Activated naive CD4-positive, alpha-beta T cell treated with Interleukin-2 at 50 U/mL for 16 hours (primary cell): ENCODE results near the gene SERTAD3.
"Not testable (repeated sequence)": the region's sequence is repeated elsewhere in the genome, so short reads cannot be mapped to it uniquely, and the experiment has no call there.

Experiments used
- DNase-seq: peaks from one replicate; pipeline ENCODE4 v3.0.0-alpha.2; 2020

SERTAD3 gene

GRCh38 chr19:40444000-40444824 lies at the start of gene SERTAD3:
TSS of gene SERTAD3 (minus strand) at chr19:40444335. CDS start at chr19:40442080, 2,255 bp downstream.
- peak; percentile 97 for DNase-seq

GRCh38 chr19:40493778-40494177 lies 49.6 kb upstream of the SERTAD3 start:
- DNase-seq, result no peak

- DNase-seq, result no peak
Observed at GRCh38 chr19:40492274-40492673, 48.1 kb upstream of the SERTAD3 start.

DNA sequence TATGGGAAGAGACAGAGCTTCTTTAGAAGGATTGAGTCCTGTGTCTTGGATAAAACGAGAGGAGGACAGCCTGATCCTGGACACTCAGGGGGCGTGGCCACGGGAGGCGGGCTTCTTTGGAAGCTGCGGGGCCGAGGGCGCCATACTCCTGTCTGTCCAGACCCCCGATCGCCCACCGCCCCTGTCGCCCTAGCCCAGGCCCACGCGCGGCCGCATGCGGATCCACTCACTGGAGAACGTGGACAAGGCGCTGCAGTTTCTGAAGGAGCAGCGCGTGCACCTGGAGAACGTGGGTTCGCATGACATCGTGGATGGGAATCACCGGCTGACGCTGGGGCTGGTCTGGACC lies 45.7 kb upstream of the SERTAD3 start:
- no peak for DNase-seq

DNA sequence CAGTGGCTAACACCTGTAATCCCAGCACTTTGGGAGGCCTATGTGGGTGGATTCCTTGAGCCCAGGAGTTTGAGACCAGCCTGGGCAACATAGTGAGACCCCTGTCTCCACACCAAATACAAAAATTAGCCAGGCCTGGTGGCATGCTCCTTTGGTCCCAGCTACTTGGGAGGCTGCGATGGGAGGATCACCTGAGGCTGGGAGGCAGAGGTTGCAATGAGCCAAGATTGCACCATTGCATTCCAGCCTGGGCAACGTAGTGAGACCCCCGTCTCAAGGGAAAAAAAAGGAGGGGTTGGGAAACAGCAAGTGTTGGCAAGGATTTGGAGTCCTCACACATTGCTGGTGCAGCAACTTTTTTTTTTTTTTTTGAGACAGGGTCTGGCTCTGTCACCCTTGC lies 41.9 kb upstream of the SERTAD3 start:
- DNase-seq, result no peak

GRCh38 chr19:40475878-40476644 lies 31.9 kb upstream of the SERTAD3 start:
- not testable (repeated sequence) for DNase-seq

GRCh38 chr19:40474737-40475136 lies 30.6 kb upstream of the SERTAD3 start:
- DNase-seq, result no peak

DNA sequence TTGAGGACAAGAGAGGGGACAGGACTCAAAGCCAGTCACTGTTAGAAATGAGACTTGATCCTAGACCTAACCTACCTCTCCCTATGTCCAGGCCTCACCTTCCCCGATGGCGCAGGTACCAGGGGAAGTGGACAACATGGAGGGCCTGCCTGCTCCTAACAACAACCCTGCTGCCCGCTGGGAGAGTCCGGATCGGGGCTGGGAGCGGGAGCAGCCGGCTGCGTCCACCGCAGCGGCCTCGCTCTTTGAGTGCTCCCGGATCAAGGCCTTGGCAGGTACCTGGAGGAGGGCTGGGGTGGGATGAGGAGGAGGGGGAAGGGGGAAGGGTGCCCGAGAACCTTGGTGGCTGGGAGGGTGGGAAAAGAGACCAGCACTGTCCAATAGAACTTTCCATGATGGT lies 28.4 kb upstream of the SERTAD3 start:
- DNase-seq, result no peak

DNA sequence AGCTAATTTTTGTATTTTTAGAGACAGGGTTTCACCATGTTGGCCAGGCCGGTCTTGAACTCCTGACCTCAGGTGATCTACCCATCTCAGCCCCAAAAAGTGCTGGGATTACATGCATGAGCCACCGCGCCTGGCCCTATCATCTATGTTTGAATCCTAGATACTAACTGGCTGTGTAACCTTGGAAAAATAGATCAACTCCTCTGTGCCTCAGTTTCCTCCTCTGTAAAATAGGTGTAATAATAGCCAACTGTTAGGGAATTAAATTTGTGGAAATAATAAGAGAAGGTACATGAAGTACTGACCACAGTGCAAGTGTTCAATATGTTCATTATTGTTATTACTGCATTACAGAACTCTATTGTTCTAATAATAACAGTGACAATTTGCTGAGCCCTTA lies 27.0 kb upstream of the SERTAD3 start:
- no peak for DNase-seq

- DNase-seq, result no peak
Observed at GRCh38 chr19:40469011-40469410, 24.9 kb upstream of the SERTAD3 start.

DNA sequence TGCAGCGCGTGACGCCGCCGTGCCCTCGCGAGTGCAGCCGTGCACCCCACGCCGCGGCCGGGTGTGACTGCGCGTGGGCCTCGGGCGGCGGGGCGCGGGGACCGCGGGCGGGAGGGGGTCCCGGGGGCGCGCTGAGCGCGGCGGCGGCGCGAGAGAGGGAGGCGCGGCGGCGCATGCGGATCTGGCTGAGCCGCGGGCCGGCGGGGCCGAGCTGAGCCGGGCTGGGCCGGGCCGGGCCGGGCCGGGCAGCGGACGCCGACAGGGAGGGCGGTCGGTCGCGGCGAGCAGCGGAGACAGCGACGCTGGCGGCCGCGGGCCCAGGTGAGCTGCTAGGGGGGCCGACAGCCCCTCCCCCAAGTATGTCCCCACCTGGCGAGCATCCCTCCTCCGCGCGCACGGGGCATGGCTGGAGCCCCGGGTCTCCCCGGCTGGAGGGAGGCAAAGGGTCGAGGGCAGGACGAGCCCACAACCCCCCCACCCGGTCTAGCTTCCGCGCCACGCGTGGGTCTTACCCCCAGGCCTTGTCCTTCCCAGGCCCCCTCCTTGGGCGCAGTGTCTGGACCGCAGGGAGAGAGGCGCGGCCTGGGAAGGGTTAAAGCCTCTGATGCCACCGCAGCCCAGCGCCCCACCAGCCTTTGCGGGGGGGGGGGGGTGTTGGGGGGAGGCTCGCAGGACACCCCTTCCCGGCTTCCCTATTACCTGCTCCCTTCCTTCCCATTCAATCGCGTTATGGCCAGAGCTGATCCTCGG lies 23.0 kb upstream of the SERTAD3 start, which contains the start of gene SPTBN4:
SPTBN4 (plus strand) TSS at position 17 of the 750 bp plus-strand sequence. CDS start 5,621 bp downstream, outside the sequence.
- no peak for DNase-seq

GRCh38 chr19:40466219-40466984 lies 22.3 kb upstream of the SERTAD3 start:
- peak; percentile 84 for DNase-seq

GRCh38 chr19:40465557-40466218 lies 21.6 kb upstream of the SERTAD3 start, which contains the start of gene BLVRB:
TSS of gene BLVRB (minus strand) at chr19:40465745. CDS start at chr19:40465688, 57 bp downstream.
- DNase-seq, result peak; percentile 99

- no peak for DNase-seq
Observed at GRCh38 chr19:40465025-40465556, 21.0 kb upstream of the SERTAD3 start.

GRCh38 chr19:40464059-40465024 lies 20.2 kb upstream of the SERTAD3 start:
- DNase-seq, result peak; percentile 76

GRCh38 chr19:40463587-40464037 lies 19.5 kb upstream of the SERTAD3 start:
- not testable (repeated sequence) for DNase-seq

GRCh38 chr19:40461669-40462221 lies 17.6 kb upstream of the SERTAD3 start:
- no peak for DNase-seq

- no peak for DNase-seq
Observed at GRCh38 chr19:40460185-40460584, 16.1 kb upstream of the SERTAD3 start.

DNA sequence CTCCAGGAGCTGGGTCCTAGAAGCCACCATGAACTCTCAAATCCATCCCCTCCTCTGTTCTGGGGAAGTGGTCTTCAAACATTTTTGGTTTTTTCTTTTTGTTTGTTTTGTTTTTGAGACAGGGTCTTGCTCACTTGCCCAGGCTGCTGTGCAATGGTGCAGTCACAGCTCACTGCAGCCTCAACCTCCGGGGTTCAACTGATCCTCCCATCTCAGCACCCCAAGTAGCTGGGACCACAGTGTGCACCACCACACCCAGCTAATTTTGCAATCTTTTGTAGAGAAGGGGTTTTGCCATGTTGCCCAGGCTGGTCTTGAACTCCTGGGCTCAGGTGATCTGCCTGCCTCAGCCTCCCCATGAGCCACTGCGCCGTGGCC lies 14.5 kb upstream of the SERTAD3 start:
- DNase-seq, result no peak
